ENCODE measurements around the gene PIP4K2C.

- TF ChIP-seq GATA2 (IDR thresholded peaks at IDR 0.05; ENCODE audit: low read depth, low read length): no peak
- no peak for TF ChIP-seq GATA3 (IDR thresholded peaks at IDR 0.05; ENCODE audit: low read depth, low read length)
Measured at GRCh38 chr12:57586128-57586527, 4.9 kb upstream of the PIP4K2C start.

All from SH-SY5Y (cell line).